Panc1 (cell line): Measurements from ENCODE around the gene MOV10. TPM values are rescaled to one million over a fixed set of nuclear protein-coding genes. Genes with fewer than 3 reads are reported as not detected.

ENCODE experiments used
- ATAC-seq: fragments of 200-7000 bp; cut with Tn5 transposase; 2 replicates; pipeline ENCODE4 v1.9.1; 2020; ENCODE audit warnings: mild to moderate bottlenecking, moderate library complexity
- BruUV-seq: library from RNA; stranded (reverse); fragments of 400-500 nt; replicated peaks from 2 replicates; lab custom pipeline; 2021; lab: Mats Ljungman, UMichigan
- CTCF ChIA-PET: fragments of 300-600 bp; sonication (Branson Sonifier 250); formaldehyde crosslinking; loops from one replicate; lab custom pipeline; 2022; ENCODE audit warnings: antibody characterized with exemption; lab: Charles Lee
- POLR2A ChIA-PET: fragments of 300-600 bp; sonication (Branson Sonifier 250); formaldehyde crosslinking; loops from one replicate; lab custom pipeline; 2022; ENCODE audit warnings: antibody characterized with exemption; lab: Charles Lee
- DNase-seq: peaks from one replicate; pipeline ENCODE4 v3.0.0-alpha.2; 2010; ENCODE audit warnings: low read depth, low spot score
- H3K27ac ChIP-seq: 2 replicates; pipeline ENCODE4 v1.5.1; 2011; ENCODE audit warnings: mild to moderate bottlenecking, low read length, inconsistent platforms
- H3K27me3 ChIP-seq: fragments of 200-500 bp; sonication (Bioruptor generic); 2 replicates; pipeline ENCODE4 v1.6.0; 2014; ENCODE audit warnings: low read length, inconsistent platforms; ENCODE audit not compliant: control insufficient read depth, insufficient read depth
- H3K36me3 ChIP-seq: fragments of 200-500 bp; sonication (Bioruptor generic); 2 replicates; pipeline ENCODE4 v1.5.1; 2014; ENCODE audit warnings: inconsistent platforms, mild to moderate bottlenecking, low read length, moderate library complexity; ENCODE audit not compliant: control insufficient read depth, insufficient read depth
- H3K4me1 ChIP-seq: 2 replicates; pipeline ENCODE4 v1.5.1; 2011; ENCODE audit warnings: inconsistent platforms, mild to moderate bottlenecking, low read length, moderate library complexity; ENCODE audit not compliant: control insufficient read depth, insufficient read depth
- H3K4me3 ChIP-seq, 2 experiments: 2 replicates each; pipeline ENCODE4 v1.5.1; 2011 to 2012; ENCODE audit warnings: low read depth in 2 of 2, low read length in 2 of 2, mild to moderate bottlenecking in 2 of 2, inconsistent platforms in 1 of 2, moderate library complexity in 1 of 2
- H3K9me3 ChIP-seq: fragments of 200-500 bp; sonication (Bioruptor generic); 2 replicates; pipeline ENCODE4 v1.5.1; 2014; ENCODE audit warnings: low read depth, mild to moderate bottlenecking, inconsistent platforms, low read length, moderate library complexity; ENCODE audit not compliant: control insufficient read depth, insufficient read depth
- CTCF ChIP-seq: fragments of 450-650 bp; IDR thresholded peaks from 2 replicates; pipeline ENCODE4 v1.5.1; 2017; ENCODE audit warnings: mild to moderate bottlenecking
- POLR2AphosphoS5 ChIP-seq: IDR thresholded peaks from 2 replicates; pipeline ENCODE4 v1.6.1; 2012; ENCODE audit warnings: mild to moderate bottlenecking, low read depth, low read length, moderate library complexity
- REST ChIP-seq, 2 experiments: IDR thresholded peaks; 2 replicates each; pipeline ENCODE4 v1.6.1; 2011 to 2012; ENCODE audit warnings: low read depth in 2 of 2, control low read depth in 1 of 2, low read length in 1 of 2, mild to moderate bottlenecking in 1 of 2, moderate library complexity in 1 of 2; ENCODE audit not compliant: insufficient read depth in 1 of 2
- SIN3A ChIP-seq: IDR thresholded peaks from 2 replicates; pipeline ENCODE4 v1.6.1; 2012; ENCODE audit warnings: low read depth, mild to moderate bottlenecking, low read length, moderate library complexity, borderline replicate concordance; ENCODE audit not compliant: insufficient read depth
- TCF7L2 ChIP-seq: IDR thresholded peaks from 2 replicates; pipeline ENCODE4 v1.6.1; 2011; ENCODE audit warnings: mild to moderate bottlenecking, low read depth, low read length, inconsistent platforms
- in situ Hi-C: cut with HindIII; loops from 2 replicates; pipeline ENCODE4 v1.10.0; 2016; ENCODE audit warnings: low sequenced_read_pairs, low pct_unique_long_range_greater_than_20kb
- intact Hi-C: fragments of 100-400 bp; cut with micrococcal nuclease; formaldehyde crosslinking; loops from one replicate; pipeline ENCODE4 v1.10.0; 2022; ENCODE audit not compliant: unreplicated experiment
- total RNA-seq: library from RNA; stranded (reverse); gene quantifications from one replicate; pipeline ENCODE4 v1.2.1, GENCODE V29; 2021; ENCODE audit not compliant: unreplicated experiment

The MOV10 gene
- total RNA-seq, 1 experiment from 2014 or later, result 106 TPM

DNA sequence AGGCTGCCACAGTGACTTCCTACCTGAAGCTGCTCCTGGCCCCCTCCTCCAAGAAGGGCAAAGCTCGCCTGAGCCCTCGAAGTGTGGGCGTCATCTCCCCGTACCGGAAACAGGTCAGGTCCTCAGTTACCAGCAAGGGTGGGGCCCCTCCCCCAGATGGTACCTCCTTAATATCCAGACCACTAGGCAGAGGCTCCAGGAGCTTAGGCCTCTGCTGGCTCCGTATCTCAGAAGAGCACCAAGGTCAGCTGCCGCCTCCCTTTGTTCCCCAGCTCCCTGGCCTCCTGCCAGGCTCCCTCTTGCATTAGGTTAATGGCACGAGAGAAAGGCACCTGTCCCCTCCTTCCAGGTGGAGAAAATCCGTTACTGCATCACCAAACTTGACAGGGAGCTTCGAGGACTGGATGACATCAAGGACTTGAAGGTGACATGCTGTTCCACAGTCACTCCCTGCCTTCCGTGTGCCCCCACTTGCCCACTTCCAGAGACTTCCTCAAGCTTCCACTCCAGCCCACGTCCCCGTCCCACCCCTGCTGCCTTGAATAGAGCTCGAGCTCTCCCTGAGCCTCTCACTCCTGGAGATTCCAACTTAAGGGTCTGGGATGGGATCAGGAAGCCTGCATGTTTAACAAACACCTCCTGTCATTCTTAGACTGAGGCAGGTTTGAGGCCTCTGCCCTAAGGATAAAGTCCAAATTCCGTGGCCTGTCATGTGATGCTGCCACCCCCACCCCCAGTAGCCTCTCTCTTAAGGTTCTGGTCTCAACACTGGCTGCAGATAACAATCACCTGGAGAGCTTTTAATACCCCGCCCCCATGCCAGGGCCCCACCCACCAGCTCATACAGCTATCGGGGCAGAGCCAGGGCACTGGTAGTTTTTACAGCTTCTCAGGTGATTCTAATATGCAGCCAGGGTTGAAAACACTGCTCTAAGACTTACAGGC is 24.2 kb downstream of the MOV10 start:
- ATAC-seq (no peak), DNase-seq (no peak)
- Histone ChIP-seq H3K9me3 (no peaks in the 10 kb centered on the region), H3K27me3 (no peaks in the 10 kb centered on the region), H3K36me3 (no peaks in the 10 kb centered on the region; the same call in 1 of the 2 replicates), H3K4me3 (no peak overlapping the region), H3K27ac (peak overlapping the region; percentile 66; the same call in 1 of the 2 replicates), H3K4me1 (peaks cover 43% of the 10 kb centered on the region)
- in situ Hi-C loops, result no loop called here
- BruUV-seq, result no TSS peak
- ChIA-PET POLR2A (interaction anchor here (0.6 kb wide), 1 partner anchor 80 kb away, joined by 6 read pairs; no protein-coding TSS in a partner anchor), CTCF (interaction anchor here (0.6 kb wide), 1 partner anchor 13 kb away, joined by 6 read pairs; no protein-coding TSS in a partner anchor)
- intact Hi-C loops, result no loop called here
- TF ChIP-seq CTCF, result no peak
- no peak for TF ChIP-seq POLR2AphosphoS5
- no peak for TF ChIP-seq SIN3A
- no peak for TF ChIP-seq TCF7L2
- TF ChIP-seq REST (IDR thresholded peaks at IDR 0.05; ENCODE audit: insufficient read depth in 1 of 2, low read depth in 2 of 2, low read length in 1 of 2), result no peak

DNA sequence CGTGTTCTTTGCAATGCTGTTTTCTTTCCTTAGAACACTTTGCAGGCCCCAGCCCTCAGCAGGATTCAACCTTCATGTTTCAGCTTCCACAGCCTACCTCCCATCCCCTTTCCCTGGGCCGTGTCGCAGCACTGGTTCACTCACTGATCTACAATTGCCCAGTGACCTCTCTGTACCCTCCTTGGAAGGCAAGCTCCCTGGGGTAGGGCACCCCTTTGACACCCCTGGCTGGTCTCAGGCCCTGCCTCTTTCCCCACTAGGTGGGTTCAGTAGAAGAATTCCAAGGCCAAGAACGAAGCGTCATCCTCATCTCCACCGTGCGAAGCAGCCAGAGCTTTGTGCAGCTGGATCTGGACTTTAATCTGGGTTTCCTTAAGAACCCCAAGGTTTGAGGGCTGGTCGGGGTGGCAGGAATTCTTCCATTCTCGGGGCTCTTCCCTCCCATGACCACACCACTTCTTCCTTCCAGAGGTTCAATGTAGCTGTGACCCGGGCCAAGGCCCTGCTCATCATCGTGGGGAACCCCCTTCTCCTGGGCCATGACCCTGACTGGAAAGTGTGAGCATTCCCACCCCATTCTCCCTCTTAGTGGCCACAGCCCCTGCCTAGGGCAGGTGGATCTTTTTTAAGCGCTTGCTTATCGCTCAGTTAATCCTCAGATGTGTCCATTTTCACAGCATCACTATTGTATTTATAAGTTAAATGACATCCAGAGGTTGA is 25.1 kb downstream of the MOV10 start:
- in situ Hi-C loops (no loop called here), intact Hi-C loops (no loop called here)
- Histone ChIP-seq H3K4me1 (peaks cover 52% of the 10 kb centered on the region), H3K27me3 (no peaks in the 10 kb centered on the region), H3K4me3 (no peak overlapping the region), H3K9me3 (no peaks in the 10 kb centered on the region), H3K36me3 (peaks cover under 1% of the 10 kb centered on the region), H3K27ac (peak overlapping the region; percentile 66)
- TF ChIP-seq REST (IDR thresholded peaks at IDR 0.05; ENCODE audit: insufficient read depth in 1 of 2, low read depth in 2 of 2, low read length in 1 of 2) (no peak), TCF7L2 (no peak), SIN3A (no peak), CTCF (no peak), POLR2AphosphoS5 (no peak)
- ATAC-seq (no peak), DNase-seq (no peak)
- POLR2A ChIA-PET, result interaction anchor here (0.6 kb wide), 1 partner anchor 81 kb away, joined by 6 read pairs; no protein-coding TSS in a partner anchor
- BruUV-seq, result no TSS peak
- CTCF ChIA-PET, result no interaction called here
